GM19099 (cell line): ENCODE data around the gene LUZP2.

Experiments
- POLR2A ChIP-seq: IDR thresholded peaks from 3 replicates; pipeline ENCODE4 v1.6.1; 2011; ENCODE audit warnings: low read depth; ENCODE audit not compliant: insufficient read length; ENCODE audit errors: extremely low read depth

The LUZP2 gene

GRCh38 chr11:24609192-24610119 is 112.6 kb downstream of the LUZP2 start:
- no peak for TF ChIP-seq POLR2A

GRCh38 chr11:24615451-24616160 is 118.8 kb downstream of the LUZP2 start:
- TF ChIP-seq POLR2A, result no peak

GRCh38 chr11:24617856-24618255 is 121.0 kb downstream of the LUZP2 start:
- TF ChIP-seq POLR2A, result no peak

- TF ChIP-seq POLR2A, result no peak
Measured at GRCh38 chr11:24619900-24620299, 123.0 kb downstream of the LUZP2 start.

GRCh38 chr11:24622262-24622661 is 125.4 kb downstream of the LUZP2 start:
- TF ChIP-seq POLR2A, result no peak

- TF ChIP-seq POLR2A, result no peak
Measured at GRCh38 chr11:24623121-24623520, 126.3 kb downstream of the LUZP2 start.

- TF ChIP-seq POLR2A, result no peak
Measured at GRCh38 chr11:24624432-24624831, 127.6 kb downstream of the LUZP2 start.

- no peak for TF ChIP-seq POLR2A
Measured at GRCh38 chr11:24625975-24626374, 129.1 kb downstream of the LUZP2 start.

GRCh38 chr11:24628224-24628776 is 131.4 kb downstream of the LUZP2 start:
- no peak for TF ChIP-seq POLR2A

- no peak for TF ChIP-seq POLR2A
Measured at GRCh38 chr11:24634606-24635160, 137.8 kb downstream of the LUZP2 start.

GRCh38 chr11:24635588-24636290 is 138.9 kb downstream of the LUZP2 start:
- no peak for TF ChIP-seq POLR2A

GRCh38 chr11:24636291-24636629 is 139.4 kb downstream of the LUZP2 start:
- no peak for TF ChIP-seq POLR2A

- no peak for TF ChIP-seq POLR2A
Measured at GRCh38 chr11:24637520-24637919, 140.7 kb downstream of the LUZP2 start.

GRCh38 chr11:24642648-24643047 is 145.8 kb downstream of the LUZP2 start:
- no peak for TF ChIP-seq POLR2A

- no peak for TF ChIP-seq POLR2A
Measured at GRCh38 chr11:24645563-24645962, 148.7 kb downstream of the LUZP2 start.

- no peak for TF ChIP-seq POLR2A
Measured at GRCh38 chr11:24651873-24652272, 155.0 kb downstream of the LUZP2 start.

- no peak for TF ChIP-seq POLR2A
Measured at GRCh38 chr11:24653901-24654300, 157.0 kb downstream of the LUZP2 start.
